ENCODE data around the gene ANGPTL7. TPM values are rescaled to one million over a fixed set of nuclear protein-coding genes. Genes with fewer than 3 reads are reported as not detected.

The ANGPTL7 gene
- total RNA-seq, 1 experiment from 2014 or later, result not detected

DNA sequence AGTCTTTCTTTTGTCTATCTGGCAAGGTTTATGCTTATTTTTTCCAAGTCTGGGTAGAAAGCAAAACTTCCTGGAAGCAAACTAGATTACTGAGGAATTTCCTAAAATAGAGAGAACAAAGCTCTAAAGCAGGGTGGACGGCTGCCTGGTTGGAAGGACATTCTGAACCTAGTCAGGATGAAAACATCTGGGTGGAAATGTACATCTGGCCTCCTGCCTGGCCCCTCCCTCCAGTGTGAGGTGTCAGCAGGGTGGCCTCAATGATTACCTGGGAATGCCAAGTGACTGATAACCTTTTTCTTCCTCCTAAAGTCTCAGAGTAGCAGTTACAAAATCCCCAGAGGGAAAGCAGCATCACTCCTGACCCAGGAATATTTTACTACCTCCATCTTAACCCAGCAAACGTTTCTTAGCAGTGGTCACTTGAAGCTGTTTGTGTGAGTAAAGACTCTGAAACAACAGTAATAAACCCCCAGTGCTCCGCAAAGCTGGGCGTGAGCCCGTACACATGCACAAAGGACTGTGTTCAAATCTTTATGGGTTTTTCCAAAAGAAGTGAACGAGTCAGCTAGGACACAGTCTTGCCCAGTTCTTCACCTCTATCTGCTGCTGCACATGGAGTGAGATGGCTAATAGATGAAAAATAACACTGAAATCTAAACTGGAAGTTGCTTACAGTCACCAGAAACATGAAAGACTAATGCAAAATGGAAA, 18.9 kb downstream of the ANGPTL7 start:
- CTCF ChIA-PET, result interaction anchor here (0.6 kb wide), 1 partner anchor 103 kb away, joined by 3 read pairs; no protein-coding TSS in a partner anchor
- Mint-ChIP-seq H3K27me3 (ENCODE audit: low read depth) (no peaks in the 10 kb centered on the region), H3K9me3 (no peaks in the 10 kb centered on the region), H3K36me3 (peaks cover 63% of the 10 kb centered on the region), H3K4me1 (no peaks in the 10 kb centered on the region), H3K4me3 (no peak overlapping the region), H3K27ac (no peak overlapping the region)
- ATAC-seq (no peak), DNase-seq (ENCODE audit: low spot score) (no peak)
- TF ChIP-seq SP1 (CRISPR knock-in tag; conservative IDR thresholded peaks at IDR 0.05), result no peak
- no peak for TF ChIP-seq SOX15 (CRISPR knock-in tag; IDR thresholded peaks at IDR 0.05)
- TF ChIP-seq ZNF416 (CRISPR knock-in tag; IDR thresholded peaks at IDR 0.05), result no peak
- TF ChIP-seq TP53 (CRISPR knock-in tag; IDR thresholded peaks at IDR 0.05), result no peak
- no peak for TF ChIP-seq STAT6 (CRISPR knock-in tag; conservative IDR thresholded peaks at IDR 0.05; ENCODE audit: low read depth)
- no peak for TF ChIP-seq E2F4 (CRISPR knock-in tag; IDR thresholded peaks at IDR 0.05; ENCODE audit: borderline replicate concordance, low read depth)
- TF ChIP-seq, protein P1, sequence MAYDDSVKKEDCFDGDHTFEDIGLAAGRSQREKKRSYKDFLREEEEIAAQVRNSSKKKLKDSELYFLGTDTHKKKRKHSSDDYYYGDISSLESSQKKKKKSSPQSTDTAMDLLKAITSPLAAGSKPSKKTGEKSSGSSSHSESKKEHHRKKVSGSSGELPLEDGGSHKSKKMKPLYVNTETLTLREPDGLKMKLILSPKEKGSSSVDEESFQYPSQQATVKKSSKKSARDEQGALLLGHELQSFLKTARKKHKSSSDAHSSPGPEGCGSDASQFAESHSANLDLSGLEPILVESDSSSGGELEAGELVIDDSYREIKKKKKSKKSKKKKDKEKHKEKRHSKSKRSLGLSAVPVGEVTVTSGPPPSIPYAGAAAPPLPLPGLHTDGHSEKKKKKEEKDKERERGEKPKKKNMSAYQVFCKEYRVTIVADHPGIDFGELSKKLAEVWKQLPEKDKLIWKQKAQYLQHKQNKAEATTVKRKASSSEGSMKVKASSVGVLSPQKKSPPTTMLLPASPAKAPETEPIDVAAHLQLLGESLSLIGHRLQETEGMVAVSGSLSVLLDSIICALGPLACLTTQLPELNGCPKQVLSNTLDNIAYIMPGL (CRISPR knock-in tag; IDR thresholded peaks at IDR 0.05), result no peak
- no peak for TF ChIP-seq ZNF219 (CRISPR knock-in tag; IDR thresholded peaks at IDR 0.05; ENCODE audit: borderline replicate concordance)
- no peak for TF ChIP-seq ZNF317 (CRISPR knock-in tag; IDR thresholded peaks at IDR 0.05; ENCODE audit: borderline replicate concordance, low read depth)
- TF ChIP-seq CREM (CRISPR knock-in tag; IDR thresholded peaks at IDR 0.05), result no peak
- no peak for TF ChIP-seq KAT7 (CRISPR knock-in tag; IDR thresholded peaks at IDR 0.05; ENCODE audit: borderline replicate concordance)
- no peak for TF ChIP-seq NR2C2 (CRISPR knock-in tag; IDR thresholded peaks at IDR 0.05)
- TF ChIP-seq PREB (CRISPR knock-in tag; IDR thresholded peaks at IDR 0.05; ENCODE audit: borderline replicate concordance), result no peak
- TF ChIP-seq, protein P2, sequence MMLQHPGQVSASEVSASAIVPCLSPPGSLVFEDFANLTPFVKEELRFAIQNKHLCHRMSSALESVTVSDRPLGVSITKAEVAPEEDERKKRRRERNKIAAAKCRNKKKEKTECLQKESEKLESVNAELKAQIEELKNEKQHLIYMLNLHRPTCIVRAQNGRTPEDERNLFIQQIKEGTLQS (CRISPR knock-in tag; conservative IDR thresholded peaks at IDR 0.05), result no peak
- POLR2A ChIA-PET, result no interaction called here

GRCh38 chr1:11211461-11211860, 22.3 kb downstream of the ANGPTL7 start:
- no peak overlapping the region for H3K27ac Mint-ChIP-seq
- H3K4me3 Mint-ChIP-seq, result no peak overlapping the region
- no peaks in the 10 kb centered on the region for H3K27me3 Mint-ChIP-seq (ENCODE audit: low read depth)
- ChIA-PET POLR2A (no interaction called here), CTCF (no interaction called here)
- H3K36me3 Mint-ChIP-seq, result peaks cover 75% of the 10 kb centered on the region
- DNase-seq (ENCODE audit: low spot score) (no peak), ATAC-seq (no peak)
- no peaks in the 10 kb centered on the region for H3K9me3 Mint-ChIP-seq
- no peaks in the 10 kb centered on the region for H3K4me1 Mint-ChIP-seq
- TF ChIP-seq ZBTB21 (CRISPR knock-in tag; IDR thresholded peaks at IDR 0.05; ENCODE audit: borderline replicate concordance), result no peak
- no peak for TF ChIP-seq ZNF512 (CRISPR knock-in tag; IDR thresholded peaks at IDR 0.05; ENCODE audit: borderline replicate concordance)
- TF ChIP-seq E2F5 (CRISPR knock-in tag; IDR thresholded peaks at IDR 0.05), result no peak
- no peak for TF ChIP-seq SMAD3 (CRISPR knock-in tag; IDR thresholded peaks at IDR 0.05; ENCODE audit: borderline replicate concordance)

Data from WTC11 (cell line).